ENCODE results near the gene BMPR1B. TPM values are rescaled to one million over a fixed set of nuclear protein-coding genes. Genes with fewer than 3 reads are reported as not detected.

The BMPR1B gene
- total and polyA plus RNA-seq, 2 experiments from 2014 or later: 1.6 to 3.3 TPM

- no peak overlapping the region for H3K4me3 ChIP-seq
- no peaks in the 10 kb centered on the region for H3K4me1 ChIP-seq (ENCODE audit: insufficient read depth)
- H2AFZ ChIP-seq: no peak overlapping the region
- DNase-seq (ENCODE audit: low spot score): no peak
- no peaks in the 10 kb centered on the region for H3K9me3 ChIP-seq (ENCODE audit: low read depth)
- TF ChIP-seq CTCF (IDR thresholded peaks at IDR 0.05; ENCODE audit: poor library complexity) (no peak), EZH2phosphoT487 (IDR thresholded peaks at IDR 0.05; ENCODE audit: low read depth, severe bottlenecking, unreplicated experiment) (no peak), EZH2 (IDR thresholded peaks at IDR 0.05; ENCODE audit: borderline replicate concordance) (no peak)
- no peaks in the 10 kb centered on the region for H3K36me3 ChIP-seq (replicated peaks; ENCODE audit: insufficient read depth, low read depth)
- no peak overlapping the region for H3K4me2 ChIP-seq
- no peaks in the 10 kb centered on the region for H3K27me3 ChIP-seq
- no peaks in the 10 kb centered on the region for H3K9me2 ChIP-seq (replicated peaks; ENCODE audit: insufficient read depth)
- 66% methylated on average over 6 of the region's 6 CpGs for WGBS (ENCODE audit: low lambda C conversion rate, missing lambda C conversion rate)
- H3K27ac ChIP-seq: no peak overlapping the region
- H3K79me2 ChIP-seq: no peaks in the 10 kb centered on the region
- no peaks in the 10 kb centered on the region for H4K20me1 ChIP-seq (ENCODE audit: insufficient read depth, poor library complexity, severe bottlenecking)
Measured at GRCh38 chr4:94715726-94716125, 42.0 kb upstream of the BMPR1B start.

- Histone ChIP-seq H3K27me3 (no peaks in the 10 kb centered on the region), H3K36me3 (replicated peaks; ENCODE audit: insufficient read depth, low read depth) (no peaks in the 10 kb centered on the region), H3K4me2 (no peak overlapping the region), H3K27ac (no peak overlapping the region), H3K9me2 (replicated peaks; ENCODE audit: insufficient read depth) (no peaks in the 10 kb centered on the region), H2AFZ (no peak overlapping the region), H4K20me1 (ENCODE audit: insufficient read depth, poor library complexity, severe bottlenecking) (no peaks in the 10 kb centered on the region), H3K4me1 (ENCODE audit: insufficient read depth) (no peaks in the 10 kb centered on the region), H3K4me3 (no peak overlapping the region), H3K9me3 (ENCODE audit: low read depth) (no peaks in the 10 kb centered on the region), H3K79me2 (no peaks in the 10 kb centered on the region)
- DNase-seq (ENCODE audit: low spot score): no peak
- no peak for TF ChIP-seq CTCF (IDR thresholded peaks at IDR 0.05; ENCODE audit: poor library complexity)
- TF ChIP-seq EZH2 (IDR thresholded peaks at IDR 0.05; ENCODE audit: borderline replicate concordance): no peak
- no peak for TF ChIP-seq EZH2phosphoT487 (IDR thresholded peaks at IDR 0.05; ENCODE audit: low read depth, severe bottlenecking, unreplicated experiment)
- WGBS (ENCODE audit: low lambda C conversion rate, missing lambda C conversion rate): 95% methylated on average over 2 of the region's 2 CpGs
Measured at GRCh38 chr4:94721310-94721709, 36.4 kb upstream of the BMPR1B start.

- H3K36me3 ChIP-seq (replicated peaks; ENCODE audit: insufficient read depth, low read depth): no peaks in the 10 kb centered on the region
- no peaks in the 10 kb centered on the region for H3K4me1 ChIP-seq (ENCODE audit: insufficient read depth)
- no peak for DNase-seq (ENCODE audit: low spot score)
- no peak overlapping the region for H3K4me3 ChIP-seq
- H3K9me3 ChIP-seq (ENCODE audit: low read depth): no peaks in the 10 kb centered on the region
- H3K27me3 ChIP-seq: no peaks in the 10 kb centered on the region
- no peak for TF ChIP-seq CTCF (IDR thresholded peaks at IDR 0.05; ENCODE audit: poor library complexity)
- TF ChIP-seq EZH2phosphoT487 (IDR thresholded peaks at IDR 0.05; ENCODE audit: low read depth, severe bottlenecking, unreplicated experiment): no peak
- TF ChIP-seq EZH2 (IDR thresholded peaks at IDR 0.05; ENCODE audit: borderline replicate concordance): no peak
- H4K20me1 ChIP-seq (ENCODE audit: insufficient read depth, poor library complexity, severe bottlenecking): no peaks in the 10 kb centered on the region
- no peak overlapping the region for H3K27ac ChIP-seq
- H3K4me2 ChIP-seq: no peak overlapping the region
- H3K9me2 ChIP-seq (replicated peaks; ENCODE audit: insufficient read depth): no peaks in the 10 kb centered on the region
- no peaks in the 10 kb centered on the region for H3K79me2 ChIP-seq
- WGBS (ENCODE audit: low lambda C conversion rate, missing lambda C conversion rate): 100% methylated on average over 2 of the region's 2 CpGs
- no peak overlapping the region for H2AFZ ChIP-seq
Measured at GRCh38 chr4:94722270-94722669, 35.5 kb upstream of the BMPR1B start.

- no peak for TF ChIP-seq EZH2 (IDR thresholded peaks at IDR 0.05; ENCODE audit: borderline replicate concordance)
- TF ChIP-seq EZH2phosphoT487 (IDR thresholded peaks at IDR 0.05; ENCODE audit: low read depth, severe bottlenecking, unreplicated experiment): no peak
- TF ChIP-seq CTCF (IDR thresholded peaks at IDR 0.05; ENCODE audit: poor library complexity): no peak
- no peak overlapping the region for H3K4me2 ChIP-seq
- H3K79me2 ChIP-seq: no peaks in the 10 kb centered on the region
- no peak overlapping the region for H3K4me3 ChIP-seq
- WGBS (ENCODE audit: low lambda C conversion rate, missing lambda C conversion rate): 89% methylated on average over 2 of the region's 2 CpGs
- H3K4me1 ChIP-seq (ENCODE audit: insufficient read depth): no peaks in the 10 kb centered on the region
- no peaks in the 10 kb centered on the region for H3K27me3 ChIP-seq
- H2AFZ ChIP-seq: no peak overlapping the region
- no peaks in the 10 kb centered on the region for H4K20me1 ChIP-seq (ENCODE audit: insufficient read depth, poor library complexity, severe bottlenecking)
- no peaks in the 10 kb centered on the region for H3K36me3 ChIP-seq (replicated peaks; ENCODE audit: insufficient read depth, low read depth)
- no peak overlapping the region for H3K27ac ChIP-seq
- DNase-seq (ENCODE audit: low spot score): no peak
- no peaks in the 10 kb centered on the region for H3K9me3 ChIP-seq (ENCODE audit: low read depth)
- no peaks in the 10 kb centered on the region for H3K9me2 ChIP-seq (replicated peaks; ENCODE audit: insufficient read depth)
Measured at GRCh38 chr4:94722748-94723147, 35.0 kb upstream of the BMPR1B start.

Measured in hepatocyte (in vitro differentiated cells).